Posterior cingulate gyrus (tissue), 11 donors: ENCODE data around the gene CRYBG1.

Experiments used
- DNase-seq, 10 donors: peaks; one replicate each; pipeline versions ENCODE4 v3.0.0 to v3.0.0-alpha.2; 2020 to 2021; ENCODE audit warnings: mixed read lengths in 3 of 10
- intact Hi-C: fragments of 100-400 bp; cut with DNase I; formaldehyde crosslinking; loops from one replicate; pipeline ENCODE4 v1.15.1; 2023

The CRYBG1 gene, protein sequence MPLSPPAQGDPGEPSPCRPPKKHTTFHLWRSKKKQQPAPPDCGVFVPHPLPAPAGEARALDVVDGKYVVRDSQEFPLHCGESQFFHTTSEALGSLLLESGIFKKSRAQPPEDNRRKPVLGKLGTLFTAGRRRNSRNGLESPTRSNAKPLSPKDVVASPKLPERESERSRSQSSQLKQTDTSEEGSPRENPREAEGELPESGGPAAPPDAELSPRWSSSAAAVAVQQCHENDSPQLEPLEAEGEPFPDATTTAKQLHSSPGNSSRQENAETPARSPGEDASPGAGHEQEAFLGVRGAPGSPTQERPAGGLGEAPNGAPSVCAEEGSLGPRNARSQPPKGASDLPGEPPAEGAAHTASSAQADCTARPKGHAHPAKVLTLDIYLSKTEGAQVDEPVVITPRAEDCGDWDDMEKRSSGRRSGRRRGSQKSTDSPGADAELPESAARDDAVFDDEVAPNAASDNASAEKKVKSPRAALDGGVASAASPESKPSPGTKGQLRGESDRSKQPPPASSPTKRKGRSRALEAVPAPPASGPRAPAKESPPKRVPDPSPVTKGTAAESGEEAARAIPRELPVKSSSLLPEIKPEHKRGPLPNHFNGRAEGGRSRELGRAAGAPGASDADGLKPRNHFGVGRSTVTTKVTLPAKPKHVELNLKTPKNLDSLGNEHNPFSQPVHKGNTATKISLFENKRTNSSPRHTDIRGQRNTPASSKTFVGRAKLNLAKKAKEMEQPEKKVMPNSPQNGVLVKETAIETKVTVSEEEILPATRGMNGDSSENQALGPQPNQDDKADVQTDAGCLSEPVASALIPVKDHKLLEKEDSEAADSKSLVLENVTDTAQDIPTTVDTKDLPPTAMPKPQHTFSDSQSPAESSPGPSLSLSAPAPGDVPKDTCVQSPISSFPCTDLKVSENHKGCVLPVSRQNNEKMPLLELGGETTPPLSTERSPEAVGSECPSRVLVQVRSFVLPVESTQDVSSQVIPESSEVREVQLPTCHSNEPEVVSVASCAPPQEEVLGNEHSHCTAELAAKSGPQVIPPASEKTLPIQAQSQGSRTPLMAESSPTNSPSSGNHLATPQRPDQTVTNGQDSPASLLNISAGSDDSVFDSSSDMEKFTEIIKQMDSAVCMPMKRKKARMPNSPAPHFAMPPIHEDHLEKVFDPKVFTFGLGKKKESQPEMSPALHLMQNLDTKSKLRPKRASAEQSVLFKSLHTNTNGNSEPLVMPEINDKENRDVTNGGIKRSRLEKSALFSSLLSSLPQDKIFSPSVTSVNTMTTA (N-terminal part only)

DNA sequence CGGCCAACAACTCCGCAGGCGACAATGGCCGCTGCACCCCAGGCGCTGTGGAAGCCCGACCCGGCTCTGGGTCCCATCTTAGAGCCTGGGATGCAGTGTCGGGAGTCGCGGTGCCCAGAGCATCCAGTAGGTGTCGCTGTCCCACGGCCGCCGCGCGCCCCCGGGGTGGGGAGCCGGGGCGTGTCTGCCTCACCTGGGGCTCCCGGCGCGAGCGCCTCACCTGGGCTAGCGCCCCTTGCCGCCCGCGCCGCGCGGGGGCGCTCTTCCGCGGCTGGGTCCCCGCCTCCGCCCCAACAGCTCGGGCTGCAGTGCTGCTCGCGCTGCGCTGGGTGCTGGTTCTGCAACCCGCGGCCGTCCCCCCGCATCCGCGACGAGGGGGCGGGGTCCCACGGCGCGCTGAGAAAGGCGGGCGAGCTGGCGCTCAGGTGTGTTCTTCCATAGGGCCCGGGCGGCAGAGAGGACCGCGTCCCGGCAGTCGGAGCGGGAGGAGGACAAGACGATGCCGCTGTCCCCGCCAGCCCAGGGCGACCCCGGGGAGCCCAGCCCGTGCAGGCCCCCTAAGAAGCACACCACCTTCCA is at the start of gene CRYBG1:
CRYBG1 (plus strand) TSS at position 308 of the 579 bp plus-strand sequence; CDS start at position 500, 192 bp downstream.
- peak in 9 of 10 donors; percentile 29 to 92 (median 48) for DNase-seq
- intact Hi-C loops, result no loop called here

DNA sequence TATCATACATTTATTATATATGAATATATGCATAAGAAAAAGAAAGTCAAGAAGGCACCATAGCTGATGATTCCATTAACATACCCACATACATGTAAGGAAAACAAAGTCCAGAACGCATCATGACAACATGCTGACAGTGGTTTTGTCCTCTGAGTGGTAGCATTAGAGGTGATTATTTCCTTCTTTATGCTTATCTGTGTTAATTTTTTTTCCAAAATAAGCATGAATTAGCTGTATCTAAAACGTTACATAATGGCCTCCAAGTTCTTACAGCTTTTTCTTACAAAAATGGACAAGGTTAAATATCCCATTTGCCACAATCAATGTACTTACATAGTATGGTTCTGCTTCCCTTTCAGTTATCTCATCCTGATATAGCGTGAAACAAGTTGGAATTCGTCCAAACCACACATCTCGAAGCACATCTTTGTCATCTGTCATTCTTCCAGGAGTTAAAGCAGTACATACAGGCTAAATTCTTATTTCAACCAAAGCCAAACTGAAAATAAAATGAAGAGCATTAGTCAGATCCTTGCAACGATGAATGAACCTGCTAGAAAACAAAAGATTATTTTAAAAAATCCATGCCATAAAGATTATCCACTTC is 44.6 kb upstream of the CRYBG1 start:
- intact Hi-C loops, result no loop called here

DNA sequence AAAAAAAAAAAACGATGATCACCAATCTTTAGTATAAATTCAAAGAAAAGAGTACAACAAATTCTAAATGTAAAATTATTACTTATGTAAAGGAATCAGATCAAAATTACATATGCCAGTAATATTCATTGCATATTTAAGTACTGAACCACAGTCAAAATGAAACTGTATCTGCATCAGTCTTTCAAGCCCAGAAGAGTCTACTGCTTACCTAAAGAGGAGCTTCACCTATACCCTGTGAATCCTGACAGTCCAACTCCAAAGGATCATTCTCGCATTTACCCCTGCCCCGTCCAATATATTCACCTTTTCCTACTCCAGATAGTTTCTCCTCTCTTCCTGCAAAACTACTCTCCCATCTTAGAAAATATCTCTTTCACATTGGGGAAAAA is 44.1 kb upstream of the CRYBG1 start:
- intact Hi-C loops, result no loop called here
- no peak for DNase-seq

More for the DNA sequence above, 44.6 kb upstream of the CRYBG1 start:
- no peak for DNase-seq

DNA sequence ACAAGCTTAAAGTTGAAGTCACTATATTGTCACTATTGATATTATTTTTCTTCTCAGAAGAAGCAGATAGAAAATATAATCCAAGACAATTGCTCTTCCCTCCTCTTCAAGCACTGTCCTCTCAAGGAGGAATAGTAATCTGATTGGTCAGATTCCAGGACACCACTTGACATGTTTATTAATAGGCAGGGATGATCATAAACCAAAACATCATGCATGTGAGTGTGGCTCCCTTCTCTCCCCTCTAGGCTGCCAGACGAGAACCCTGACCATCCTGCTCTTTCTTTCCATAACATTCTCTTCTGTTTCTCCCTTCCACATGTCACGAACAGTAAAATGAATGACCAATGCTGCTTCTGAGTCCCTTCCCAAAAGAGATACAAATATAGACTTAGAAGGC is 42.5 kb upstream of the CRYBG1 start:
- intact Hi-C loops, result no loop called here

DNA sequence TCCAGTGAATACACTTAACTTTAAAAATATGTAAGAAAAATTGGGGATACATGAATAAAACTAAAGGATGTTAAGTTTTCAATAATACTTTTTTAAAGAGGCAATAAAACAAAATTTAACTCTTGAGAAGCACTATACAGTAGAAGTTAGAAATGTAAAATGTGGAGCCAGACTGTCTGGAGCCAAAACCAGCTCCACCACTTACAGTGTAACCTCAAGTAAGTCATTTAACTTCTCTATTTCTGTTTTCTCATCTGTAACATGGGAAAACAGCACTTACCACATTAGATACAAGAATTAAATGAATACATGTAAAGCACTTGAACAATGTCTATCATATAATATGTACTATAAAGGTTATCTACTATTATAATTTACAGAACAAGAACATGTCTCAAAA is 41.7 kb upstream of the CRYBG1 start:
- no peak for DNase-seq
- intact Hi-C loops, result no loop called here

More for the DNA sequence above, 42.5 kb upstream of the CRYBG1 start:
- DNase-seq, result no peak

DNA sequence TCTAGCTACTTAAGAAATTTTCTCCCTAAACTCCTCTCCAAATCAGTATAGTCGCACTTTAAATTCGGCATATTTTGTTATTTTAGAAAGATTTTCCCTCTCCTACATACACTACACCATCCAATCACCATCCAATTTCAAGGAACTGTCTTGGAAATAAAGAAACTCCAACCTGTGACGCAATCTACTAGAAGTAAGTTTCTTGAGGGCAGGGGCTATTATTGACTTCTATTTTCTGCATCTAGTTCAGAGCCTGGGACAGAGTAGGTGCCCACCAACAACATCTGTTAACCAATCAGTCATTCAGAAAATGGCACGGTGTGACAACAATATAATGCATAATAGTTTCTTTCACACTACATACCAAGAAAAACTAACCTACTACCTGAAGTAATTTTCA is 38.6 kb upstream of the CRYBG1 start:
- intact Hi-C loops, result no loop called here
- DNase-seq, result no peak

DNA sequence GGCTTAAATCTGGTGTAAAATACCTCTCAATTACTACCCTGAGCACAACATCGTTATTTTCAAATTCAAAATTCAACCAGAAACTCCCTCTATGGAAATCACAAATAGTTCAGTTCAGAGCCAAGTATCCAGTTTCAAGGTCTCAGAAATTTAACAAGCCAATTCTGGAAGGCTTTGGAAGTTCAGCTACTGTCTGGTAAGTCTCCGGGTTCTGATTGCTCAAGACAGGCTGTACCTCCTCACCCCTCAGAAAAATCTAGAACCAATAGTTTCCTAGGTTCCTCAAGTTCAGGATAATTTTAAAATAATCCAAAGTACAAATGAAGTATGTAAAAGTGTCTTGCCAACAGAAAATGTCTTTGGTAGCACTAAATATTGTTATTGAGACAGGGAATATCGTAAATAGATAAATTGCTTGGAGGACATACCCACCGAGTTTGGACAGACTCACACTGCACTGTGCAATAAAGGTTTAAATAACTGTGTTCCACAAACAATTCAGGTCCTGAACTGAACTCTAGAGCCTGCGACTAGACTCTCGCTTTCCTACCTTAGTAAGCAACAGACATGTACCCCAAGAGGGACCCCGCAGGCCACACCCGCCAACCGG is 35.7 kb upstream of the CRYBG1 start:
- intact Hi-C loops, result no loop called here
- no peak for DNase-seq

DNA sequence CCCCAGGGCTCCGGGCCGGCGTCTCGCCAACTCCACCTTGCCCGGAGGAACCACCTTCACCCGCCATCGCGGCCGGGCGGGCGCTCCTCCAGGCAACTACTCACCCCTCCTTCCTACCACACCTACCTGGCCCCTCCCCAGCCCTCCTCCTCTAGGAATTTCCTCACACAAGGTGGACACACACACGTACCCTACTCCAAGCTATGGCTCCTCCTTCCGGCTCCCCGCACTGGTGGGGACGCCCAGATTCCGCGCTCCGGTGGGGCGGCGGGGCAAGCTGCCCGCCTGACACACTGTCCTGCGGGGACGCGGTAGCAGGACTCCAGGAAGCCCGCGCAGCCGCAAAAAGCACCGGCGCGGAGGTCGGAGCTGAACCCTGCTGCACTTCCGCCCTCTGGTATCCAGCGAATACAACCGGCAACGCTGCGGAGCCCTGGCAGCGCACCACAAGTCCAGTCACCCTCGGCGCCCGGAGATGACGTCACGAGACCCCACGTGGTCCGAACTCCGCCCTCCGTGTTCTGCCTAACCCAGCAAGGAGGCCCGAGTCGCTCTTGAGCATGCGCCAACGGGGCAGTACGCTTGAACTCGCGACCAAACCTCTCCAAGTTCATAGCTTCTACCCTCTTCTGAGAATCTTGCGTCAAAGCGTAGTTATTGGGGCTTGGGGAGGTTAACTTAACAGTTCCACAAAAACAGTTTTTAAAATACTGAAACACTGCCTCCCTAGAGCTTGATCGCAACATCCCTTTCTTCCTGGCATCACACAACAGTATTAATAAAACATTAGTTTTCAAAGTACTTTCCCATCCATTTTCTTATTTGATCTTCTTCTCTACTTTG is 35.0 kb upstream of the CRYBG1 start, which contains the start of gene ATG5:
ATG5 (minus strand) TSS at position 425 of the 843 bp plus-strand sequence. CDS start 9,552 bp downstream, outside the sequence.
- DNase-seq, result peak; percentile 98 to 100 (median 99)
- intact Hi-C loops, result no loop called here

DNA sequence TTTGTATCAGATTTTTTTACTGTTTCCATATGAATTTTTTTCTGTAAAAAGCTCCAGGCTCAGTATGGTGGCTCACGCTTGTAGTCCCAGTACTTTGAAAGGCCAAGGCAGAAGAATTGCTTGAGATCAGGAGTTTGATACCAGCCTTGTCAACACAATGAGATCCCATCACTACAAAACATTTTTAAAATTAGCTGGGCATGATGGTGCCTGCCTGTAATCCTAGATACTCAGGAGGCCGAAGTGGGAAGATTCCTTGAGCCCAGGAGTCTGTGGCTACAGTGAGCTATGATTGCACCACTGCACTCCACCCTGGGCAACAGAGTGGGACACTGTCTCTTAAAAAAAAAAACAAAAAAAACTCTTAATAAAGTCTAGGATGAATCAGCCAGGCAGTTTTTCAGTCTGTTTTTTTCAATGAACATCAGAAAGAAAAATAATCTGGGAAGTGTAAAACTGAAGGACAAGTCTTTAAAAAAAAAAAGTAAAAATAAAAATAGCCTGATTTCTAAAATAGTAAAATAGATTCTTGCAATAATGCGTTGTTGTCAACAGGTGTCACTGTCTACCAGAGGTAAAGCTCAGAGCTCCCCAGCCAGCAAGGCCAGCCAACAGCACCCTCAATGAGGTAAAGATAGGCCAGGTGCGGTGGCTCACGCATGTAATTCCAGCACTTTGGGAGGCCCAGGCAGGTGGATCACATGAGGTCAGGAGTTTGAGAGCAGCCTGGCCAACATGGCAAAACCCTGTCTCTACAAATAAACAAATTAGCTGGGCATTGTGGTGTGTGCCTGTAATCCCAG is 25.7 kb upstream of the CRYBG1 start:
- DNase-seq, result peak in 2 of 10 donors; percentile 14 to 80

DNA sequence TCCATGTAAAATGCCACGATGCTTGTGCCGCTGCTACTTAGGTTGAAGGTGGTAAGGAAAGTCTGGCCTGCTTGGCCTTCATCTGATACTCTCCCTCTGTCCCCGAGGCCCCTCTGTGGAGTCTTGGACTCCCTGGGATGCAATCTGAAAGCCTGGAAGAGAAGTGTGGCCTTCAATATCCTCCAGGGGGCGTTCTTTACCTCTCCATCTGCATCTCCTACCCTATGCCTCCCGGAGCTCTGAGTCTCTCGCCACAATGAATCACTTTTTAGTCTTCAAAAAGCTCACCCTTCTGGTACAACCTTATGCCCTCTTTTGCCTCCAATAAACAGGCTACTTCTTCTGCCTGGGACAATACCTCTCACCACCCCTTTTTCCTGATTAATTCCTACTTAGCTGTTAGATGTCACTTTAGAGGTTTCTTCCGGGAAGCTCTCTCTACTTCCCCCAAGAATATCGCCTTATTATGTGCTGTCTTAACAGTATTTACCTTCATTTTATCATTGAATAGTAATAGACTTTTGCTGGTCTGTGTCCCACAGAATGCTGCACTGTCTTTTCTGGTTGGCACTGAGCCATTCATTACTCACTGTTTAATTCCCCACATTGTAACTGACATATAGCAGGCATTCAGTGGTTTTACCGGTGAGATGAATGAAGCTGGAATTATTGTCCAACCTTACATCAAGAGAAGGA is 21.0 kb upstream of the CRYBG1 start:
- DNase-seq, result peak in 5 of 10 donors; percentile 9 to 55 (median 39)
- intact Hi-C loops, result loop anchor here (2.0 to 5.0 kb wide), 2 partner anchors 227 to 638 kb away; no protein-coding TSS in a partner anchor

More for the DNA sequence above, 25.7 kb upstream of the CRYBG1 start:
- intact Hi-C loops, result no loop called here

DNA sequence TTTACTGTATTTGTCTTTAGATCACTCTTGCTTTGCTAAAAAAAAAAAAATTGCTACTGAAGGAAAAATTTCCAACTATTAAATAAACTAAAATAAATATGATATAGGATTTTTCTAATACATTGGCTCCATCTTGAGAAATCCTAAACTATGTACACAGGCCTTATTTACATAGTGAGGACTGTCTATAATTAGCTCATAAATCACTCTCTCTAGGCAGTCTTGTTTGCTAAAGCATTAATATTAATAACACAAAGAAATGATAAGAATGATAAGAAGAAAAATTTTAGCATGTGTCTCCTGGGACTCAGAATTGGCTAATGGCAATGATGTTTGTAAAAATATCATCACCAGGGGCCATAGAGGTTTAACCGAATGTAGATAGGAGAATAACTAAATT is 13.3 kb upstream of the CRYBG1 start:
- intact Hi-C loops, result no loop called here
- no peak for DNase-seq

DNA sequence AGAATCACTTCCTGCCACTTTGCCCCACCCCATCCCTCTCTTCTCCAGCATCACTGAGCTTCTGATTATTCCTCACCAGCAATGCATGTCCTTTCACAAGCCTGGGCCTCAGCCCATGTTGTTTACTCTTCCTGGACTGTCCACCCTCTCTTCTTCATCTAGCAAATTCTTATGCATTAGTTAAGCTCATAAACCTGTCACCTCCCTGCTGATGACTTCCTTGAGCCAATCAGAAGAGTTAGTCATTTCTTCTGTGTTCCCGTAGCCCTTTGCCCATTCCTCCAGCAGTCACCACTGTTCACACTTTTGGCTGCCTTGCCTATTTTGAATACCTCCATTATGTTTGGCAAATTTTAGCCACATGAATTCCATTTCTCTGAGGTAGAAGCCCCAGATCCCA is 4.1 kb upstream of the CRYBG1 start:
- intact Hi-C loops, result no loop called here
- no peak for DNase-seq

DNA sequence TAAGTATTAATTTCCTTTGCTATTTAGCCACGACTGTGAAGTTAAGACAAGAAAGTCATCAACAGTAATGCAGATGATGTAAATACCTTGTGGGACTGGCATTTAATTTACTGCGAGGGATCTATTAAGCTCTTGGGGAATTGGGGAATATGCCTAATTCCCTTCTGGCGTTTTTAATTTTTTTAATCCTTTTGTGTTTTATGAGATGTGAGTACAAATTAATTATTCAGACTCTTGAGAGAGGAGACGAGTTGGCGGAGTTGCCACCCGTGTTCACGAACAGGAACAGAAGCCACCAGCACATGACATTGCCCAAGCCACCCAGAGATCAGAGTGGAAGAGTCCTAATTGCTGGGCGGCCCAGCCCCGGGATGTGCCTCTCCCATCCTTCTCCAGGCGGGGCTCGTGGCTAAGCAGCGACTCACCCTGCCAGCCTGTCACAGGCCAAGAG is 533 bp upstream of the CRYBG1 start:
- intact Hi-C loops, result no loop called here
- no peak for DNase-seq

DNA sequence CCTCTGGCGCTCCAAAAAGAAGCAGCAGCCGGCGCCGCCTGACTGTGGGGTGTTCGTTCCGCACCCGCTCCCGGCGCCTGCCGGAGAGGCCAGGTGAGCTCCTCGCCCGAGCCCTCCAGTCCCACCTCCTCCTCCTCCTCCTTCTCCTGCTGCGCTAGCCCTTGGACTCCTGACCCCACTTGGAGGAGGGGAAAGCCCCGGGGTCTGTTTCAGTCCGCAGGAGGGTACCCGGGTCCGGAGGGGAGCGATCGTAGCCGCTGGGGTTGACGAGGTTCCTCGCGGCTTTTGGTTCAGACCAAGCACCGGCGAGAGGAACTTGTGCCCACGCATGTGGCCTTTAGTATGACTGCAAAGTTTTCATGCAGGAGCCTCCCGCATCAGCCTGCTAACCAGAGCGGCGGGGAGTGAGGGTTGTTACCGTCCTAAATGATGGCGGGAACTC is 493 bp downstream of the CRYBG1 start:
- intact Hi-C loops, result no loop called here
- peak in 6 of 10 donors; percentile 3 to 82 (median 8) for DNase-seq

DNA sequence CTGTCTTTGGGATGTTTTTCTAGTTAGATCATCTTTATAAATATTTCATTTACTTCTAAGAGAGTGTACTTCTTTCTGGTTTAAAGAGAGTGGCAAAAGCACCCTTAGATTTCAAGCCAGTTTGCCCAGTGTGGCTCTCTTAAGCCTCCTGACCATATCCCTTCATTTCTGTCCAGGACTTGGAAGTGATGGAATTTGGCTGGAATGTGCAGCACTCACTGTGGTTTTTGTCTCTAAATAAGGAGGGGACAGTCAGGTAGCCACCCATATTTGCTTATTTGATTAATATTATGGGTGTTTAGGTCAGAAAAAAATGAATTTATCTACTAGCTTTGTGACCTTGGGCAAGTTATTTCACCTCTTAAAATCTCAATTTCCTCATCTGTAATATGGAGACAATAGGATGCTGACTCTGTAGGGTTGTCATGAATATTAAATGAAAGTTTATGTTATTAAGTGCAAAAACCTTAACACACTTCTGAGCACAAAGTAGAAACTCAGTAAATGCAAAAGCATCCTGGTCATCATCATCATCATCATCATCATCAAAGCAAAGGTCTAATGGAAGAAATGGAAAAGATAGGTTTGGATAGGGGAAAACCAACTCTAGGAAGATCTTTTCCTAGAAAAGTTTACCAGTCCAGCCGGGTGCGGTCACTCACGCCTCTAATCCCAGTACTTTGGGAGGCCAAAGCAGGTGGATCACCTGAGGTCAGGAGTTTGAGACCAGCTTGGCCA is 3.1 kb downstream of the CRYBG1 start:
- no peak for DNase-seq
- intact Hi-C loops, result no loop called here

DNA sequence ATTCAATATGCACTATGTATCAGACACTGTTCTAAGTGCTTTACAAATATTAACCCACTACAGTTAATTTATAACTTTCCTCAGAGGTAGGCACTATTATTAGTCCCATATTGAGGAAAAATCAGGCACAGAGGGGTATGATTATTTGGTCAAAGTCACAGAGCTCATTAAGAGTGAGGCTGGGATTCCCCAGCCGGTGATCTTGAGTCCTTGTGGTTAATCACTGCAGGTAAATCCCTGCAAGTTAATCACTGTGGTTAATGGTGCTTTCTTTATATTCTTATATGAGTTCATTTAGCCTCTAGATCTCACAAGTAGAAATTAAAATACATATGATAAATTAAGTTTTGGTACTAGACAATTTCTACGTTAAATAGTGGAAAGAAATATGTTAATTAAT is 9.2 kb downstream of the CRYBG1 start:
- DNase-seq, result no peak
- intact Hi-C loops, result no loop called here
